Neural progenitor cell (in vitro differentiated cells): ENCODE results near the gene CDKL5. TPM values are rescaled to one million over a fixed set of nuclear protein-coding genes. Genes with fewer than 3 reads are reported as not detected.
A peak's percentile ranks its signal among the peaks of the same experiment; 100 is the strongest.

Experiments used
- DNase-seq: peaks from one replicate; pipeline ENCODE4 v3.0.0-alpha.2; 2016; ENCODE audit warnings: low spot score
- H2AFZ ChIP-seq: fragments of 200-600 bp; sonication (generic); replicated peaks from 2 replicates; pipeline ENCODE4 v1.6.1; 2016; ENCODE audit warnings: antibody characterized with exemption
- H3F3A ChIP-seq: fragments of 200-600 bp; sonication (generic); 2 replicates; pipeline ENCODE4 v1.6.1; 2016; ENCODE audit warnings: antibody characterized with exemption, low read depth
- H3K27ac ChIP-seq: fragments of 200-600 bp; sonication (generic); 2 replicates; pipeline ENCODE4 v1.5.1; 2016; ENCODE audit warnings: mild to moderate bottlenecking
- H3K27me3 ChIP-seq: fragments of 200-600 bp; sonication (generic); 2 replicates; pipeline ENCODE4 v1.6.1; 2016; ENCODE audit warnings: mild to moderate bottlenecking, moderate library complexity
- H3K36me3 ChIP-seq: fragments of 200-600 bp; sonication (generic); 2 replicates; pipeline ENCODE4 v1.5.1; 2016
- H3K4me1 ChIP-seq: fragments of 200-600 bp; sonication (generic); 2 replicates; pipeline ENCODE4 v1.6.1; 2016; ENCODE audit warnings: mixed run types
- H3K4me2 ChIP-seq: fragments of 200-600 bp; sonication (generic); 2 replicates; pipeline ENCODE4 v1.6.1; 2016
- H3K4me3 ChIP-seq: fragments of 200-600 bp; sonication (generic); 2 replicates; pipeline ENCODE4 v1.5.1; 2016
- H3K79me2 ChIP-seq: fragments of 200-600 bp; sonication (generic); 2 replicates; pipeline ENCODE4 v1.6.1; 2016; ENCODE audit warnings: low read depth
- H3K9ac ChIP-seq: fragments of 200-600 bp; sonication (generic); 2 replicates; pipeline ENCODE4 v1.6.1; 2016
- H3K9me3 ChIP-seq: fragments of 200-600 bp; sonication (generic); 2 replicates; pipeline ENCODE4 v1.5.1; 2016; ENCODE audit warnings: low read depth
- H4K20me1 ChIP-seq: fragments of 200-600 bp; sonication (generic); 2 replicates; pipeline ENCODE4 v1.6.1; 2016; ENCODE audit warnings: low read depth
- H3K27ac Mint-ChIP-seq: 3 replicates; pipeline ENCODE4 v1.8.0; 2021; ENCODE audit warnings: mixed read lengths
- H3K27me3 Mint-ChIP-seq: 2 replicates; pipeline ENCODE4 v1.8.0; 2022; ENCODE audit warnings: low read depth, mild to moderate bottlenecking, inconsistent platforms, moderate library complexity, mixed read lengths; ENCODE audit not compliant: insufficient read depth
- H3K36me3 Mint-ChIP-seq: 3 replicates; pipeline ENCODE4 v1.8.0; 2021; ENCODE audit warnings: mixed read lengths
- H3K4me1 Mint-ChIP-seq: 3 replicates; pipeline ENCODE4 v1.8.0; 2021; ENCODE audit warnings: mixed read lengths
- H3K4me3 Mint-ChIP-seq: 3 replicates; pipeline ENCODE4 v1.8.0; 2021; ENCODE audit warnings: mild to moderate bottlenecking, moderate library complexity, mixed read lengths
- H3K9me3 Mint-ChIP-seq: 3 replicates; pipeline ENCODE4 v1.8.0; 2020; ENCODE audit warnings: mixed read lengths
- CTCF ChIP-seq: fragments of 200-600 bp; sonication (generic); IDR thresholded peaks from 2 replicates; pipeline ENCODE4 v1.5.1; 2017; ENCODE audit warnings: antibody characterized with exemption, mild to moderate bottlenecking
- EZH2 ChIP-seq: fragments of 200-600 bp; sonication (generic); IDR thresholded peaks from 2 replicates; pipeline ENCODE4 v1.6.1; 2017; ENCODE audit warnings: antibody characterized with exemption, mild to moderate bottlenecking, moderate library complexity
- EZH2phosphoT487 ChIP-seq: fragments of 200-600 bp; sonication (generic); IDR thresholded peaks from 2 replicates; pipeline ENCODE4 v1.6.1; 2017; ENCODE audit warnings: antibody characterized with exemption
- total RNA-seq: library from RNA; depleted of rRNA; stranded (reverse); fragments of >200 nt; gene quantifications from 2 replicates; pipeline ENCODE4 v1.2.3, GENCODE V29; 2015; ENCODE audit warnings: low replicate concordance

Gene CDKL5
- total RNA-seq, 1 donor from 2014 or later, result 8.6 TPM

DNA sequence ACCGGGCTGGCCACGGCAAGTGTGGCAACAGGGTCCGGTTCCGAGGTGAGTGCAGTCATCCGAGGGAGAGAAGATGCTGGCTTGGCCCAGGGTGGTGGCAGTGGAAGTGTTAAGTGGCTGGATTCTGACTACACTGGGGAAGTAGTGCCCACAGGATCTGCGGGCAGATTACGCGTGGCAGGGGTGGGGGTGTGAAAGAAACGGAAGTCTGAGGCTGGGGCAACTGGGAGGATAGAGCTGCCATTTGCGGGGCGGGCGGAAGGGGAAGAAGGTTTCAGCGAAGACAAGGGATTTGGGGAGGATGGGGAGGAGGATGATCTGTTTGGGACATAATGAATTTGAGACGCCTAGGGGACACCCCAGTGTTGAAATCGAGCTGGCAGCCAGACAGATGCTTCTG, 241.2 kb downstream of the CDKL5 start:
- no peaks in the 10 kb centered on the region for H3K27me3 ChIP-seq
- no peak overlapping the region for H3K27ac ChIP-seq
- H3K4me2 ChIP-seq, result no peak overlapping the region
- H3K36me3 Mint-ChIP-seq, result no peaks in the 10 kb centered on the region
- no peaks in the 10 kb centered on the region for H3K4me1 ChIP-seq
- H4K20me1 ChIP-seq, result no peaks in the 10 kb centered on the region
- H3K9ac ChIP-seq, result no peak overlapping the region
- H2AFZ ChIP-seq, result no peak overlapping the region
- no peak overlapping the region for H3K4me3 Mint-ChIP-seq
- H3K4me1 Mint-ChIP-seq, result peaks cover 12% of the 10 kb centered on the region
- no peaks in the 10 kb centered on the region for H3K36me3 ChIP-seq
- no peak overlapping the region for H3K27ac Mint-ChIP-seq
- no peak for TF ChIP-seq EZH2phosphoT487
- TF ChIP-seq EZH2, result no peak
- TF ChIP-seq CTCF, result no peak
- peaks cover 18% of the 10 kb centered on the region for H3K9me3 Mint-ChIP-seq
- no peaks in the 10 kb centered on the region for H3K79me2 ChIP-seq
- H3K27me3 Mint-ChIP-seq, result peaks cover 8% of the 10 kb centered on the region
- no peaks in the 10 kb centered on the region for H3K9me3 ChIP-seq
- H3K4me3 ChIP-seq, result no peak overlapping the region
- DNase-seq, result no peak
- H3F3A ChIP-seq, result no peaks in the 10 kb centered on the region

DNA sequence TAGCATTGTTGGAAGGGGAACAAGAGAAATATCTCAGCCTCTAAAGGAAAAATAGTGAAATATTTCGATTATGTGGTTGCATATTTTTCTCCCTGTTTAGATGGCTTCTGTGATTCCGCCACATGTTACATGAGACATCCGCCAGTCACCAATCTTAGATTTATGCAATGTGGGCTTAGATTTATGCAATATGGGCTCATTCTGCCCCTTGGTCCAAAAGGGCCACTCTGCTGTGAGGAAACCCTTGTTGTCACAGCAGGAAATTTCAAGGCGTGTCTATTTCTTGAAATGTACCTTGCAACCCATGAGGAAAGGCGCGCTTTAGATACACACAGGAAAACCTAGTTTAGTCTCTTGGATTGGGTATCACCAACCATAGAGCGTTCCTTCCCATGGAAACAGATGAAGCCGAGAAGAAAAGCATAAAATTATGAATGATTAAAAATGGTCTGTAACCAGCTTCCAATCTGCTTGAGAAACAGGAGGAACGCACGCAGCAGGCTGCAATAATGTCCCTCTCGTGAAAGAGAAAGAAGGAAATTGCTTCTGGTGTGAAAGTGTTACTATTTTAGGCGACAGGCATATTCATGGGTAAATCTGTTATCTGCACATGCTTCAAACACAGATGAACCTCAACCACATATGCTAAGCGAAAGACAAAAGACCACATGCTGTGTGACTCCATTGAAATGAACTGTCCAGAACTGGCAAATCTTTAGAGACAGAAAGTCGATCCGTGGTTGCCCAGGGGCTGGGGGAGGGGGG, 242.8 kb downstream of the CDKL5 start:
- H3K4me2 ChIP-seq, result no peak overlapping the region
- H3K27me3 Mint-ChIP-seq, result peaks cover 10% of the 10 kb centered on the region
- no peaks in the 10 kb centered on the region for H3F3A ChIP-seq
- H3K9ac ChIP-seq, result no peak overlapping the region
- peak overlapping the region; percentile 9 for H3K27ac Mint-ChIP-seq
- no peak overlapping the region for H3K4me3 Mint-ChIP-seq
- no peaks in the 10 kb centered on the region for H4K20me1 ChIP-seq
- peaks cover 21% of the 10 kb centered on the region for H3K9me3 Mint-ChIP-seq
- no peaks in the 10 kb centered on the region for H3K27me3 ChIP-seq
- no peak overlapping the region for H3K4me3 ChIP-seq
- no peak overlapping the region for H2AFZ ChIP-seq
- H3K79me2 ChIP-seq, result no peaks in the 10 kb centered on the region
- no peaks in the 10 kb centered on the region for H3K36me3 Mint-ChIP-seq
- H3K36me3 ChIP-seq, result no peaks in the 10 kb centered on the region
- no peaks in the 10 kb centered on the region for H3K4me1 ChIP-seq
- TF ChIP-seq EZH2, result no peak
- TF ChIP-seq EZH2phosphoT487, result no peak
- TF ChIP-seq CTCF, result no peak
- H3K27ac ChIP-seq, result no peak overlapping the region
- H3K9me3 ChIP-seq, result no peaks in the 10 kb centered on the region
- peaks cover 12% of the 10 kb centered on the region for H3K4me1 Mint-ChIP-seq
- no peak for DNase-seq

GRCh38 chrX:18672008-18672407, 246.6 kb downstream of the CDKL5 start, which contains the start of gene RS1:
Gene RS1 (minus strand): TSS chrX:18672108. CDS start chrX:18672068, 40 bp downstream.
- Histone ChIP-seq H3K4me1 (no peaks in the 10 kb centered on the region), H3K4me2 (no peak within 1 kb of the TSS), H3K9me3 (no peaks in the 10 kb centered on the region), H3K27ac (no peak within 1 kb of the TSS), H4K20me1 (no peaks in the 10 kb centered on the region), H3K79me2 (no peaks in the 10 kb centered on the region), H2AFZ (no peak within 1 kb of the TSS), H3K27me3 (no peaks in the 10 kb centered on the region), H3K9ac (no peak within 1 kb of the TSS), H3F3A (no peaks in the 10 kb centered on the region), H3K4me3 (no peak within 1 kb of the TSS), H3K36me3 (no peaks in the 10 kb centered on the region)
- H3K27ac Mint-ChIP-seq, result no peak within 1 kb of the TSS
- no peaks in the 10 kb centered on the region for H3K36me3 Mint-ChIP-seq
- H3K27me3 Mint-ChIP-seq, result peaks cover 17% of the 10 kb centered on the region
- DNase-seq, result peak; percentile 23
- H3K9me3 Mint-ChIP-seq, result peaks cover 17% of the 10 kb centered on the region
- TF ChIP-seq EZH2phosphoT487, result no peak
- TF ChIP-seq CTCF, result no peak
- no peak for TF ChIP-seq EZH2
- peaks cover 12% of the 10 kb centered on the region for H3K4me1 Mint-ChIP-seq
- peak within 1 kb of the TSS; percentile 10 for H3K4me3 Mint-ChIP-seq
